ENCODE results near the gene UBE2V1. TPM values are rescaled to one million over a fixed set of nuclear protein-coding genes. Genes with fewer than 3 reads are reported as not detected.
"Not testable (repeated sequence)": the region's sequence is repeated elsewhere in the genome, so short reads cannot be mapped to it uniquely, and the experiment has no call there.

Gene UBE2V1
- total and polyA plus RNA-seq, 12 donors = 61.9 to 113 (median 88.6) TPM

- peaks cover 5 to 70% (median 28%) of the 10 kb centered on the region in 9 donors for H3K4me1 ChIP-seq
- WGBS, 2 donors = 67 to 85% methylated on average over 5 of the region's 5 CpGs
- H3K27ac ChIP-seq = peak overlapping the region in 1 of 10 donors; percentile 81
- ATAC-seq = peak in 3 of 8 donors; percentile 2 to 14 (median 5)
- H3K9me3 ChIP-seq = no peaks in the 10 kb centered on the region
- intact Hi-C loops (cut with DNase I) = loop anchor here in 1 of 10 donors (5.0 kb wide), 1 partner anchor 108 kb away; no protein-coding TSS in a partner anchor
- H3K27me3 ChIP-seq = no peaks in the 10 kb centered on the region
- TF ChIP-seq, protein P1, sequence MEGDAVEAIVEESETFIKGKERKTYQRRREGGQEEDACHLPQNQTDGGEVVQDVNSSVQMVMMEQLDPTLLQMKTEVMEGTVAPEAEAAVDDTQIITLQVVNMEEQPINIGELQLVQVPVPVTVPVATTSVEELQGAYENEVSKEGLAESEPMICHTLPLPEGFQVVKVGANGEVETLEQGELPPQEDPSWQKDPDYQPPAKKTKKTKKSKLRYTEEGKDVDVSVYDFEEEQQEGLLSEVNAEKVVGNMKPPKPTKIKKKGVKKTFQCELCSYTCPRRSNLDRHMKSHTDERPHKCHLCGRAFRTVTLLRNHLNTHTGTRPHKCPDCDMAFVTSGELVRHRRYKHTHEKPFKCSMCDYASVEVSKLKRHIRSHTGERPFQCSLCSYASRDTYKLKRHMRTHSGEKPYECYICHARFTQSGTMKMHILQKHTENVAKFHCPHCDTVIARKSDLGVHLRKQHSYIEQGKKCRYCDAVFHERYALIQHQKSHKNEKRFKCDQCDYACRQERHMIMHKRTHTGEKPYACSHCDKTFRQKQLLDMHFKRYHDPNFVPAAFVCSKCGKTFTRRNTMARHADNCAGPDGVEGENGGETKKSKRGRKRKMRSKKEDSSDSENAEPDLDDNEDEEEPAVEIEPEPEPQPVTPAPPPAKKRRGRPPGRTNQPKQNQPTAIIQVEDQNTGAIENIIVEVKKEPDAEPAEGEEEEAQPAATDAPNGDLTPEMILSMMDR (IDR thresholded peaks at IDR 0.05) = no peak
- peak overlapping the region in 1 of 10 donors; percentile 30 for H3K4me3 ChIP-seq
- peaks cover 0 to 70% (median 10%) of the 10 kb centered on the region in 9 donors for H3K36me3 ChIP-seq
- DNase-seq = no peak
Observed at GRCh38 chr20:50085146-50085480, 27.8 kb downstream of the UBE2V1 start.

DNA sequence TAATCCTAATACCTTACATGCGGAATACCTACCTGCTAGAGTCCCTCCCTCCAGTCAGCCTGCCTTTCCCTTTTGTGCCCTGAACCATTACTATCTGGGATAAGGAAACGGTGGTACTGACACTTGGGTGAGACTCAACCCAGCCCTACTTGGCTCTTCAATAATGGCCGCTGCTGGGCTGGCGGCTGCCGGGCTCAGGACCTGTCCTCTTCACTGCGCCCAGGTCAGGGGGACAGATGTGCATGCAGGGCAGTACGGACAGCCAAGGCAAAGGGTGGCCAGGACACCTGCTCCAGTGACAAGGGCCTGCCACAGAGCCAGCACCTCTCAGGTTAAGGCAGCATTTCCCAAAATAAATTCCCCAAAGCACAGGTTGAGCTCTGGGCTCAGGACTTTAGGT lies 29.9 kb downstream of the UBE2V1 start:
- no peaks in the 10 kb centered on the region for H3K27me3 ChIP-seq
- H3K36me3 ChIP-seq = peaks cover 0 to 50% (median 5%) of the 10 kb centered on the region in 9 donors
- TF ChIP-seq, protein P1 (IDR thresholded peaks at IDR 0.05) = no peak
- intact Hi-C loops (cut with DNase I) = no loop called here
- no peaks in the 10 kb centered on the region for H3K9me3 ChIP-seq
- no peak overlapping the region for H3K4me3 ChIP-seq
- peak overlapping the region in 3 of 10 donors; percentile 2 to 22 (median 9) for H3K27ac ChIP-seq
- DNase-seq (no peak), ATAC-seq (peak in 1 of 8 donors; percentile 19)
- H3K4me1 ChIP-seq = peaks cover 5 to 64% (median 28%) of the 10 kb centered on the region in 9 donors
- 87 to 91% methylated on average over 7 of the region's 7 CpGs for WGBS, 2 donors

DNA sequence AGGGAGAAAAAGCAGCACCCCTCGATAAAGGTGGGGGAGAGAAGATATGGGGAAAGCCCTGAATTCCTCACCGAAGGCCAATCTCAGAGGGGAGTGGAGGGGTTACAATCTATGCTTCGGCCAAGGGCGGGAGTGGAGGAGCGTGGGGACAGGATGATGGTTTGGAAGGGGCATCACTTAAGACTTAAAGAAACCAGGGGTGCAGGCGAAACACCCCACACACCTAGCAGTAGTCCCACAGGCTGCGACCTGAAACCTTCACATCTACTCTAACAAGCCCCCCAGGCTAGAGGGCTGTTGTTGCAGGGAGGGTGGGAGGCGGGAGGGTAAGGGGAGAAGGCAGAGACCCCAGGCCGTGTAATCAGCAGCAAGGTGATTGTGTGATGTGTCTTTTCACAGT lies 30.9 kb downstream of the UBE2V1 start:
- WGBS, 2 donors = 74 to 79% methylated on average over 9 of the region's 9 CpGs
- ATAC-seq; DNase-seq; intact Hi-C loops (cut with DNase I); H3K4me3 ChIP-seq; H3K27me3 ChIP-seq; H3K9me3 ChIP-seq: not testable (repeated sequence)
- H3K36me3 ChIP-seq = peaks cover 0 to 41% (median 5%) of the 10 kb centered on the region in 9 donors
- peak overlapping the region in 8 of 10 donors; percentile 21 to 82 (median 62) for H3K27ac ChIP-seq
- peaks cover 5 to 63% (median 26%) of the 10 kb centered on the region in 9 donors for H3K4me1 ChIP-seq

DNA sequence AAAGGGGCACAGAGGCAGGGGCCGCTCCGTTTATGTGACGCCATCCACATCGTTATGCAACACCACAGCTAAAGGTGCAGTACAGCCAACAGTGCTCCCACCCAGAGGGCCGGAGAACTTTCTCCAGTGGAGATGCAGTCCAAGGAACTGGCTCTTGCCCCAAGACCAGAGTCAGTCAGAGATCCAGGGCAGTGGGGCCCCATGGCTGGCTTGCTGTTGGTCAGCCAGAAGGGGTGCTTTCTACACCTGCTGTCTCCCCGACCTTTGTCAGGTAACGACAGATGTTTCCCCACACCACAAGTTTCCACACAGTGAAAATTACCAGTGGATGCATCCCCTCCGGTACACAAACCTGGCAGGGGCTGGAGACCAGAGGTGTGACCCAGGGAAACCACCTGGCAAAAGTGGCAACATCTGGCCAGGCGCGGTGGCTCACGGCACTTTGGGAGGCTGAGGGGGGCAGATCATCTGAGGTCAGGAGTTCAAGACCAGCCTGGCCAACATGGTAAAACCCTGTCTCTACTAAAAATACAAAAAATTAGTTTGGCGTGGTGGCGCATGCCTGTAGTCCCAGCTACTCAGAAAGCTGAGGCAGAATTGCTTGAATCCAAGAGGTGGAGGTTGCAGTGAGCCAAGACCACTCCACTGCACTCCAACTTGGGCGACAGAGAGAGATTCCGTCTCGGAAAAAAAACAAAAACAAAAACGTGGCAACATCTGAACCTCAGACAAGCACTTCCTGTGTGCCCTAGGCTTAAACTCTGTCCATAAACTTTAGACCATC lies 34.9 kb downstream of the UBE2V1 start:
- Histone ChIP-seq H3K4me3 (no peak overlapping the region), H3K36me3 (peaks cover 0 to 29% (median 5%) of the 10 kb centered on the region in 9 donors), H3K4me1 (peaks cover 0 to 45% (median 7%) of the 10 kb centered on the region in 9 donors), H3K27me3 (no peaks in the 10 kb centered on the region), H3K27ac (peak overlapping the region in 2 of 10 donors; percentile 21 to 51), H3K9me3 (no peaks in the 10 kb centered on the region)
- TF ChIP-seq, protein P1 (IDR thresholded peaks at IDR 0.05) = no peak
- peak in 2 of 8 donors; percentile 3 to 15 for ATAC-seq
- no peak for DNase-seq
- intact Hi-C loops (cut with DNase I) = no loop called here
- WGBS, 2 donors = 64 to 69% methylated on average over 17 of the region's 17 CpGs

DNA sequence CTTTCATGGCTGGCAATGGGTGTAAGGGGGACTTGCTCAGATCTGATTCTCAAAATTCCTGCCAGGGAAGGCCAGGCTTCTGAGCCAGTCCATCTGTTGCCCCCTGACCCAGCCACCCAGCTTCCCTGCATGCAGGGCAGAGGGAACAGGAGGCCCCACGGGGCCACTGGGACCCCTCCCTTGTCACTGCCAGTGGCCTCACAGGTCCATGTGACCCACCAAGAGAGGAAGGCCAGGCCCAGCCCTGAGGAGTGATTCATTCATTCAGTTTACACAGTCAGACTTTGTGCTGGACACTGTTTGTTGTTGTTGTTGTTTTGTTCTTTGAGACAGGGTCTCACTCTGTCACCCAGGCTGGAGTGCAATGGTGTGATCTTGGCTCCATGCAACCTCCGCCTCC lies 39.5 kb downstream of the UBE2V1 start:
- peaks cover 0 to 34% (median 8%) of the 10 kb centered on the region in 9 donors for H3K4me1 ChIP-seq
- no peaks in the 10 kb centered on the region for H3K36me3 ChIP-seq
- no peaks in the 10 kb centered on the region for H3K27me3 ChIP-seq
- H3K9me3 ChIP-seq = no peaks in the 10 kb centered on the region
- intact Hi-C loops (cut with DNase I) = loop anchor here in 2 of 10 donors (2.0 to 5.0 kb wide), 2 partner anchors 93 to 94 kb away; no protein-coding TSS in a partner anchor
- no peak overlapping the region for H3K27ac ChIP-seq
- no peak for DNase-seq
- H3K4me3 ChIP-seq = no peak overlapping the region
- TF ChIP-seq, protein P1 (IDR thresholded peaks at IDR 0.05) = no peak
- 86 to 88% methylated on average over 2 of the region's 2 CpGs for WGBS, 2 donors
- ATAC-seq = no peak

All from heart right ventricle (tissue), 16 donors.